H1 (cell line): Measurements from ENCODE around the gene ZBTB18. TPM values are rescaled to one million over a fixed set of nuclear protein-coding genes. Genes with fewer than 3 reads are reported as not detected.

Experiments used
- CTCF ChIA-PET: fragments of 300-600 bp; sonication (Branson Sonifier 250); formaldehyde crosslinking; loops from one replicate; lab custom pipeline; 2021; ENCODE audit not compliant: partially characterized antibody; lab: Charles Lee
- POLR2A ChIA-PET: fragments of 300-600 bp; sonication (Branson Sonifier 250); formaldehyde crosslinking; loops from one replicate; lab custom pipeline; 2021; ENCODE audit warnings: inconsistent platforms; ENCODE audit not compliant: partially characterized antibody; lab: Charles Lee
- DNase-seq, 2 experiments: peaks; one replicate each; pipeline versions ENCODE4 v3.0.0 to v3.0.0-alpha.2; 2010 to 2022; ENCODE audit warnings: low spot score in 2 of 2, low read depth in 1 of 2, mixed read lengths in 1 of 2
- FAIRE-seq: peaks from 2 replicates; lab custom pipeline; 2011; peaks lifted over from hg19 to GRCh38; lab: Jason Lieb, UNC
- H2AFZ ChIP-seq: 2 replicates; pipeline ENCODE4 v1.8.1; 2012; ENCODE audit warnings: low read length, inconsistent platforms
- H2AK5ac ChIP-seq: 2 replicates; pipeline ENCODE4 v1.6.1; 2013; ENCODE audit warnings: low read depth, low read length
- H2BK120ac ChIP-seq: replicated peaks from 2 replicates; pipeline ENCODE3; 2013; ENCODE audit warnings: low read depth, low read length, inconsistent platforms
- H2BK12ac ChIP-seq: 2 replicates; pipeline ENCODE4 v1.6.1; 2013; ENCODE audit warnings: low read depth, low read length
- H2BK15ac ChIP-seq: 2 replicates; pipeline ENCODE4 v1.6.1; 2013; ENCODE audit warnings: low read length
- H2BK20ac ChIP-seq: 2 replicates; pipeline ENCODE4 v1.6.1; 2013; ENCODE audit warnings: low read length
- H2BK5ac ChIP-seq: 2 replicates; pipeline ENCODE4 v1.6.1; 2013; ENCODE audit warnings: low read depth, low read length
- H3K14ac ChIP-seq: 2 replicates; pipeline ENCODE4 v1.6.1; 2013; ENCODE audit warnings: inconsistent platforms; ENCODE audit not compliant: insufficient read length
- H3K18ac ChIP-seq: 2 replicates; pipeline ENCODE4 v1.6.1; 2013; ENCODE audit warnings: low read length; ENCODE audit errors: extremely low read depth
- H3K23ac ChIP-seq: 2 replicates; pipeline ENCODE4 v1.6.1; 2013; ENCODE audit warnings: inconsistent platforms; ENCODE audit not compliant: insufficient read length
- H3K23me2 ChIP-seq: 2 replicates; pipeline ENCODE4 v1.6.1; 2013; ENCODE audit warnings: low read depth, low read length
- H3K27ac ChIP-seq: 2 replicates; pipeline ENCODE4 v1.6.1; 2011; ENCODE audit warnings: low read depth, low read length, inconsistent platforms
- H3K27me3 ChIP-seq, 4 experiments: replicated peaks in 1 of 4; 1 replicate in 1 of 4; 2 replicates in 3 of 4; pipeline versions ENCODE4 v1.6.1 to v1.8.1; 2011 to 2013; ENCODE audit warnings: low read length in 3 of 4, mild to moderate bottlenecking in 3 of 4, inconsistent platforms in 2 of 4, mixed read lengths in 2 of 4, moderate library complexity in 1 of 4; ENCODE audit not compliant: control insufficient read depth in 3 of 4, insufficient read depth in 3 of 4; ENCODE audit errors: extremely low read depth in 1 of 4
- H3K36me3 ChIP-seq, 4 experiments: 2 replicates each; pipeline versions ENCODE4 v1.6.1 to v1.8.1; 2011 to 2013; ENCODE audit warnings: mild to moderate bottlenecking in 4 of 4, low read length in 3 of 4, moderate library complexity in 2 of 4, control low read depth in 1 of 4, inconsistent platforms in 1 of 4; ENCODE audit not compliant: insufficient read depth in 4 of 4, control insufficient read depth in 2 of 4
- H3K4ac ChIP-seq: replicated peaks from 2 replicates; pipeline ENCODE3; 2013; ENCODE audit warnings: low read length, low read depth, mixed read lengths, inconsistent platforms; ENCODE audit not compliant: insufficient read length
- H3K4me1 ChIP-seq, 4 experiments: replicated peaks in 1 of 4; 1 replicate in 1 of 4; 2 replicates in 3 of 4; pipeline versions ENCODE4 v1.6.1 to v1.8.1; 2011 to 2013; ENCODE audit warnings: low read length in 3 of 4, inconsistent platforms in 2 of 4, mixed read lengths in 1 of 4; ENCODE audit not compliant: insufficient read depth in 4 of 4, control insufficient read depth in 3 of 4
- H3K4me2 ChIP-seq, 2 experiments: 2 replicates each; pipeline versions ENCODE4 v1.6.1 to v1.8.1; 2011 to 2013; ENCODE audit warnings: low read depth in 2 of 2, low read length in 2 of 2, control low read depth in 1 of 2, inconsistent platforms in 1 of 2, mild to moderate bottlenecking in 1 of 2; ENCODE audit not compliant: insufficient read depth in 1 of 2
- H3K4me3 ChIP-seq, 4 experiments: fragments of 200-600, 300-600 bp in 1 of 4; sonication (generic), shearing (Covaris generic), sonication (Bioruptor Twin) in 1 of 4; 2 replicates each; pipeline versions ENCODE4 v1.5.1 to v1.8.1; 2011 to 2016; ENCODE audit warnings: low read length in 4 of 4, low read depth in 3 of 4, control low read depth in 2 of 4, inconsistent platforms in 2 of 4, mild to moderate bottlenecking in 2 of 4, mixed read lengths in 1 of 4, moderate library complexity in 1 of 4; ENCODE audit not compliant: insufficient read depth in 2 of 4; ENCODE audit errors: extremely low read depth in 1 of 4
- H3K56ac ChIP-seq: replicated peaks from 2 replicates; pipeline ENCODE3; 2013; ENCODE audit warnings: low read depth, mild to moderate bottlenecking, mixed read lengths, low read length, inconsistent platforms; ENCODE audit not compliant: insufficient read length
- H3K79me1 ChIP-seq: 2 replicates; pipeline ENCODE4 v1.6.1; 2013; ENCODE audit warnings: low read depth, low read length, control low read depth
- H3K79me2 ChIP-seq, 2 experiments: 2 replicates each; pipeline versions ENCODE4 v1.6.1 to v1.8.1; 2012 to 2013; ENCODE audit warnings: low read length in 2 of 2, mild to moderate bottlenecking in 2 of 2, inconsistent platforms in 1 of 2; ENCODE audit not compliant: insufficient read depth in 2 of 2, control insufficient read depth in 1 of 2
- H3K9ac ChIP-seq, 4 experiments: replicated peaks in 1 of 4; 1 replicate in 1 of 4; 2 replicates in 3 of 4; pipeline versions ENCODE4 v1.6.1 to v1.8.1; 2011 to 2013; ENCODE audit warnings: low read depth in 3 of 4, low read length in 3 of 4, control low read depth in 2 of 4, mild to moderate bottlenecking in 2 of 4, moderate library complexity in 2 of 4, inconsistent platforms in 1 of 4; ENCODE audit errors: extremely low read depth in 1 of 4
- H3K9me3 ChIP-seq, 2 experiments: 2 replicates each; pipeline versions ENCODE4 v1.6.1 to v1.8.1; 2012 to 2013; ENCODE audit warnings: mild to moderate bottlenecking in 2 of 2, moderate library complexity in 2 of 2, control low read depth in 1 of 2, inconsistent platforms in 1 of 2, low read depth in 1 of 2, low read length in 1 of 2, mixed read lengths in 1 of 2; ENCODE audit not compliant: insufficient read depth in 2 of 2
- H4K20me1 ChIP-seq, 2 experiments: replicated peaks in 1 of 2; 2 replicates each; pipeline versions ENCODE3 to v1.8.1; 2011 to 2013; ENCODE audit warnings: inconsistent platforms in 2 of 2, low read length in 2 of 2, mild to moderate bottlenecking in 1 of 2; ENCODE audit not compliant: insufficient read depth in 2 of 2, control insufficient read depth in 1 of 2
- H4K5ac ChIP-seq: 2 replicates; pipeline ENCODE4 v1.6.1; 2013; ENCODE audit warnings: low read length, low read depth, mixed read lengths, inconsistent platforms; ENCODE audit not compliant: insufficient read length
- H4K8ac ChIP-seq: 2 replicates; pipeline ENCODE4 v1.8.0; 2013; ENCODE audit warnings: mild to moderate bottlenecking, moderate library complexity, low read length, inconsistent platforms; ENCODE audit not compliant: insufficient read depth; ENCODE audit errors: extremely low read depth
- H4K91ac ChIP-seq: replicated peaks from 2 replicates; pipeline ENCODE3; 2013; ENCODE audit warnings: low read length, mixed read lengths, inconsistent platforms; ENCODE audit not compliant: insufficient read length
- CBX5 ChIP-seq: fragments of 300-800, 300-1000 bp; sonication (generic); IDR thresholded peaks from 2 replicates; pipeline ENCODE4 v1.7.1; 2016; ENCODE audit warnings: antibody characterized with exemption, low read length, low read depth
- FOSL1 ChIP-seq: IDR thresholded peaks from 2 replicates; pipeline ENCODE4 v1.6.1; 2011; ENCODE audit warnings: mild to moderate bottlenecking, low read depth, low read length, moderate library complexity; ENCODE audit not compliant: insufficient read depth
- GTF2F1 ChIP-seq: IDR thresholded peaks from 2 replicates; pipeline ENCODE4 v1.6.1; 2012; ENCODE audit warnings: low read depth, low read length, improper control_type of control experiment, borderline replicate concordance
- JUN ChIP-seq: IDR thresholded peaks from 2 replicates; pipeline ENCODE4 v1.6.1; 2011; ENCODE audit warnings: low read depth, mild to moderate bottlenecking, improper control_type of control experiment, low read length
- KDM1A ChIP-seq: fragments of 200-600, 300-600 bp; sonication (generic); IDR thresholded peaks from 2 replicates; pipeline ENCODE4 v1.7.1; 2016; ENCODE audit warnings: mild to moderate bottlenecking, low read length, borderline replicate concordance
- RBBP5 ChIP-seq: IDR thresholded peaks from 2 replicates; pipeline ENCODE4 v1.7.1; 2012; ENCODE audit warnings: low read depth, mild to moderate bottlenecking, inconsistent platforms, low read length, moderate library complexity, borderline replicate concordance
- RFX5 ChIP-seq: IDR thresholded peaks from 2 replicates; pipeline ENCODE4 v1.6.1; 2011; ENCODE audit warnings: low read depth, low read length, improper control_type of control experiment, borderline replicate concordance
- RXRA ChIP-seq: IDR thresholded peaks from 2 replicates; pipeline ENCODE4 v1.6.1; 2011; ENCODE audit warnings: low read depth, mild to moderate bottlenecking, low read length, moderate library complexity; ENCODE audit not compliant: insufficient read depth
- SAP30 ChIP-seq: fragments of 300-600 bp; sonication (generic); IDR thresholded peaks from 2 replicates; pipeline ENCODE4 v1.7.1; 2012; ENCODE audit warnings: low read length, moderate library complexity, mild to moderate bottlenecking, inconsistent platforms; ENCODE audit not compliant: insufficient read depth, insufficient replicate concordance
- TCF12 ChIP-seq: IDR thresholded peaks from 2 replicates; pipeline ENCODE4 v1.6.1; 2011; ENCODE audit warnings: low read depth, mild to moderate bottlenecking, low read length
- YY1 ChIP-seq: IDR thresholded peaks from 2 replicates; pipeline ENCODE4 v1.6.1; 2011; ENCODE audit warnings: low read depth, mild to moderate bottlenecking, low read length
- WGBS, 2 experiments: shearing (Covaris generic) in 1 of 2; methylation state at CpG; one replicate each; pipeline versions ENCODE4 v1.1.6 to v1.1.7; 2013 to 2015; ENCODE audit warnings: low lambda C conversion rate in 2 of 2, mixed read lengths in 2 of 2, inconsistent platforms in 1 of 2, low coverage in 1 of 2, missing lambda C conversion rate in 1 of 2; ENCODE audit not compliant: insufficient replicate concordance in 2 of 2, insufficient coverage in 1 of 2, insufficient read length in 1 of 2; ENCODE audit errors: extremely low coverage in 1 of 2, missing lambda C conversion rate in 1 of 2; 5-methylcytosine and 5-hydroxymethylcytosine counted together
- polyA plus RNA-seq, 7 experiments: library from polyadenylated mRNA; depleted of rRNA in 3 of 7; stranded (reverse) in 5 of 7; unstranded in 2 of 7; fragments of >200 nt in 5 of 7; fragments of 200-250 nt in 2 of 7; gene quantifications; 1 replicate in 5 of 7; 2 replicates in 1 of 7; 4 replicates in 1 of 7; pipeline versions ENCODE4 v1.2.1 to v1.2.3, GENCODE V29; 2011 to 2013; ENCODE audit warnings: missing spikeins in 2 of 7, mixed read lengths in 2 of 7
- total RNA-seq: library from RNA; stranded (reverse); fragmentation: NEBNext Ultra II Directional; extraction: Animal tissue kit (Norgen Biotek cat#: 25700); gene quantifications from 2 replicates; pipeline ENCODE4 v1.2.1, GENCODE V29; 2021
- TF ChIP-seq, protein P1 (sequence below), 3 experiments: IDR thresholded peaks; 1 replicate in 2 of 3; 2 replicates in 1 of 3; pipeline versions ENCODE4 v1.5.1 to v1.6.1; 2011; ENCODE audit warnings: low read length in 3 of 3, mild to moderate bottlenecking in 3 of 3, inconsistent platforms in 2 of 3, low read depth in 1 of 3, moderate library complexity in 1 of 3; ENCODE audit not compliant: insufficient read depth in 1 of 3; ENCODE audit errors: control extremely low read depth in 1 of 3

The ZBTB18 gene
- total and polyA plus RNA-seq, 2 of the 8 experiments (the other 6 are each of a cell fraction or from before 2014, with no cell fraction given), result 8.5 to 14.4 TPM

DNA sequence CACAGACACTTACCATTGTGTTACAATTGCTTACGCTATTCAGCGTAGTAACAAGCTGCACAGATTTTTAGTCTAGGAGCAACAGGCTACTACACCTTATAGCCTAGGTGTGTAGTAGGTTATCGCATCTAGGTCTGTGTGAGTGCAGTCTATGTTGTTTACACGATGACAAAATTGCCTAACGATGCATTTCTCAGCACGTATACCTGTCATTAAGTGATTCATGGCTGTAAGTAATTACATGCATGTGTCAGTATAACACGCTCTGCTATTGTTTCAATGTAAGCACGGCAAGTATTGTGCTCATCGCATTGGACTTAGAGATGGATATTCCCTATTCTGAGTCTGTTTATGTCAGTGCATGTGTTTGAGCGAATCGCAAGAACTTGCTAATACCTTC, 15.7 kb upstream of the ZBTB18 start:
- Histone ChIP-seq H2AFZ (no peak overlapping the region), H3K56ac (no peak overlapping the region), H3K14ac (no peak overlapping the region), H3K23me2 (no peaks in the 10 kb centered on the region), H3K9ac (no peak overlapping the region), H2BK20ac (no peak overlapping the region), H4K20me1 (no peaks in the 10 kb centered on the region), H3K27ac (no peak overlapping the region), H3K27me3 (no peaks in the 10 kb centered on the region), H3K18ac (no peak overlapping the region), H2AK5ac (no peak overlapping the region), H2BK120ac (no peak overlapping the region), H4K8ac (no peak overlapping the region), H3K4me1 (no peaks in the 10 kb centered on the region), H2BK12ac (no peak overlapping the region), H3K79me1 (no peaks in the 10 kb centered on the region), H3K4ac (no peak overlapping the region), H2BK15ac (no peak overlapping the region), H3K4me3 (no peak overlapping the region), H3K23ac (no peak overlapping the region), H3K4me2 (no peak overlapping the region), H3K79me2 (no peaks in the 10 kb centered on the region), H3K9me3 (no peaks in the 10 kb centered on the region), H4K5ac (no peak overlapping the region), H4K91ac (no peak overlapping the region), H2BK5ac (no peak overlapping the region), H3K36me3 (no peaks in the 10 kb centered on the region)
- CTCF ChIA-PET, result no interaction called here
- FAIRE-seq (no peak), DNase-seq (no peak)
- WGBS, 2 experiments, result 91% methylated on average over 11 of the region's 11 CpGs; no CpG with 5 or more reads in 1 of the 2 experiments
- POLR2A ChIA-PET, result no interaction called here
- no peak for TF ChIP-seq KDM1A
- no peak for TF ChIP-seq JUN
- no peak for TF ChIP-seq RFX5
- TF ChIP-seq RXRA, result no peak
- TF ChIP-seq, protein P1, sequence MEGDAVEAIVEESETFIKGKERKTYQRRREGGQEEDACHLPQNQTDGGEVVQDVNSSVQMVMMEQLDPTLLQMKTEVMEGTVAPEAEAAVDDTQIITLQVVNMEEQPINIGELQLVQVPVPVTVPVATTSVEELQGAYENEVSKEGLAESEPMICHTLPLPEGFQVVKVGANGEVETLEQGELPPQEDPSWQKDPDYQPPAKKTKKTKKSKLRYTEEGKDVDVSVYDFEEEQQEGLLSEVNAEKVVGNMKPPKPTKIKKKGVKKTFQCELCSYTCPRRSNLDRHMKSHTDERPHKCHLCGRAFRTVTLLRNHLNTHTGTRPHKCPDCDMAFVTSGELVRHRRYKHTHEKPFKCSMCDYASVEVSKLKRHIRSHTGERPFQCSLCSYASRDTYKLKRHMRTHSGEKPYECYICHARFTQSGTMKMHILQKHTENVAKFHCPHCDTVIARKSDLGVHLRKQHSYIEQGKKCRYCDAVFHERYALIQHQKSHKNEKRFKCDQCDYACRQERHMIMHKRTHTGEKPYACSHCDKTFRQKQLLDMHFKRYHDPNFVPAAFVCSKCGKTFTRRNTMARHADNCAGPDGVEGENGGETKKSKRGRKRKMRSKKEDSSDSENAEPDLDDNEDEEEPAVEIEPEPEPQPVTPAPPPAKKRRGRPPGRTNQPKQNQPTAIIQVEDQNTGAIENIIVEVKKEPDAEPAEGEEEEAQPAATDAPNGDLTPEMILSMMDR (IDR thresholded peaks at IDR 0.05; ENCODE audit: control extremely low read depth in 1 of 3, insufficient read depth in 1 of 3, low read depth in 1 of 3, low read length in 3 of 3), result no peak
- no peak for TF ChIP-seq TCF12
- TF ChIP-seq GTF2F1, result no peak
- no peak for TF ChIP-seq FOSL1
- TF ChIP-seq RBBP5, result no peak
- no peak for TF ChIP-seq YY1
- no peak for TF ChIP-seq SAP30
- no peak for TF ChIP-seq CBX5
